Measurements from ENCODE around the gene CYP4A11. TPM values are rescaled to one million over a fixed set of nuclear protein-coding genes. Genes with fewer than 3 reads are reported as not detected.
"Not testable (repeated sequence)": the region's sequence is repeated elsewhere in the genome, so short reads cannot be mapped to it uniquely, and the experiment has no call there.

CYP4A11 gene
- total RNA-seq, 1 donor from 2014 or later, result not detected

- Histone ChIP-seq H3K4me3 (ENCODE audit: low read depth, low read length) (no peak overlapping the region), H3K36me3 (ENCODE audit: control insufficient read depth, insufficient read depth, low read length) (no peaks in the 10 kb centered on the region), H3K27me3 (ENCODE audit: control insufficient read depth, insufficient read depth, low read length) (no peaks in the 10 kb centered on the region)
- no peak for DNase-seq (ENCODE audit: low read depth)
- no peak for TF ChIP-seq CTCF (IDR thresholded peaks at IDR 0.05; ENCODE audit: insufficient read depth, low read length, poor library complexity, severe bottlenecking)
Measured at GRCh38 chr1:46961066-46961758, 19.9 kb upstream of the CYP4A11 start.

GRCh38 chr1:46960250-46960649 is 19.0 kb upstream of the CYP4A11 start:
- no peak for TF ChIP-seq CTCF (IDR thresholded peaks at IDR 0.05; ENCODE audit: insufficient read depth, low read length, poor library complexity, severe bottlenecking)
- no peak overlapping the region for H3K4me3 ChIP-seq (ENCODE audit: low read depth, low read length)

GRCh38 chr1:46955116-46955515 is 13.8 kb upstream of the CYP4A11 start:
- not testable (repeated sequence) for H3K4me3 ChIP-seq (ENCODE audit: low read depth, low read length); DNase-seq (ENCODE audit: low read depth); H3K36me3 ChIP-seq (ENCODE audit: control insufficient read depth, insufficient read depth, low read length); H3K27me3 ChIP-seq (ENCODE audit: control insufficient read depth, insufficient read depth, low read length)

More at GRCh38 chr1:46960250-46960649, 19.0 kb upstream of the CYP4A11 start:
- no peaks in the 10 kb centered on the region for H3K27me3 ChIP-seq (ENCODE audit: control insufficient read depth, insufficient read depth, low read length)
- H3K36me3 ChIP-seq (ENCODE audit: control insufficient read depth, insufficient read depth, low read length), result no peaks in the 10 kb centered on the region
- DNase-seq (ENCODE audit: low read depth), result no peak

- DNase-seq (ENCODE audit: low read depth), result not testable (repeated sequence)
Measured at GRCh38 chr1:46953847-46954246, 12.6 kb upstream of the CYP4A11 start.

GRCh38 chr1:46949417-46949666 is 8.1 kb upstream of the CYP4A11 start:
- not testable (repeated sequence) for H3K4me3 ChIP-seq (ENCODE audit: low read depth, low read length); DNase-seq (ENCODE audit: low read depth); H3K27me3 ChIP-seq (ENCODE audit: control insufficient read depth, insufficient read depth, low read length); H3K36me3 ChIP-seq (ENCODE audit: control insufficient read depth, insufficient read depth, low read length)

More at GRCh38 chr1:46953847-46954246, 12.6 kb upstream of the CYP4A11 start:
- not testable (repeated sequence) for H3K4me3 ChIP-seq (ENCODE audit: low read depth, low read length); H3K27me3 ChIP-seq (ENCODE audit: control insufficient read depth, insufficient read depth, low read length); H3K36me3 ChIP-seq (ENCODE audit: control insufficient read depth, insufficient read depth, low read length)

- no peaks in the 10 kb centered on the region for H3K27me3 ChIP-seq (ENCODE audit: control insufficient read depth, insufficient read depth, low read length)
- no peak for DNase-seq (ENCODE audit: low read depth)
- no peak overlapping the region for H3K4me3 ChIP-seq (ENCODE audit: low read depth, low read length)
- TF ChIP-seq CTCF (IDR thresholded peaks at IDR 0.05; ENCODE audit: insufficient read depth, low read length, poor library complexity, severe bottlenecking), result no peak
- H3K36me3 ChIP-seq (ENCODE audit: control insufficient read depth, insufficient read depth, low read length), result no peaks in the 10 kb centered on the region
Measured at GRCh38 chr1:46948629-46949416, 7.5 kb upstream of the CYP4A11 start.

- H3K36me3 ChIP-seq (ENCODE audit: control insufficient read depth, insufficient read depth, low read length); H3K4me3 ChIP-seq (ENCODE audit: low read depth, low read length); DNase-seq (ENCODE audit: low read depth); H3K27me3 ChIP-seq (ENCODE audit: control insufficient read depth, insufficient read depth, low read length): not testable (repeated sequence)
Measured at GRCh38 chr1:46947706-46948105, 6.4 kb upstream of the CYP4A11 start.

GRCh38 chr1:46942086-46942485 is 810 bp upstream of the CYP4A11 start:
- DNase-seq (ENCODE audit: low read depth), result no peak
- no peaks in the 10 kb centered on the region for H3K36me3 ChIP-seq (ENCODE audit: control insufficient read depth, insufficient read depth, low read length)
- H3K4me3 ChIP-seq (ENCODE audit: low read depth, low read length), result no peak overlapping the region
- no peaks in the 10 kb centered on the region for H3K27me3 ChIP-seq (ENCODE audit: control insufficient read depth, insufficient read depth, low read length)
- no peak for TF ChIP-seq CTCF (IDR thresholded peaks at IDR 0.05; ENCODE audit: insufficient read depth, low read length, poor library complexity, severe bottlenecking)
